MM.1S (cell line): Measurements from ENCODE around the gene L3MBTL4.

ENCODE experiments used
- DNase-seq: peaks from one replicate; pipeline ENCODE4 v3.0.0-alpha.2; 2015
- H2AFZ ChIP-seq: fragments of 300-600 bp; sonication (generic); 2 replicates; pipeline ENCODE4 v1.6.0; 2016; ENCODE audit warnings: antibody characterized with exemption, low read length
- H3F3A ChIP-seq: fragments of 300-600 bp; sonication (generic); 2 replicates; pipeline ENCODE4 v1.6.1; 2016; ENCODE audit warnings: mild to moderate bottlenecking, antibody characterized with exemption, low read length, moderate library complexity, mixed read lengths; ENCODE audit not compliant: insufficient read depth
- H3K27ac ChIP-seq: fragments of 300-600 bp; sonication (generic); 2 replicates; pipeline ENCODE4 v1.5.1; 2016; ENCODE audit warnings: mild to moderate bottlenecking, low read length
- H3K27me3 ChIP-seq: fragments of 300-600 bp; sonication (generic); replicated peaks from 2 replicates; pipeline ENCODE4 v1.6.0; 2016; ENCODE audit warnings: low read length; ENCODE audit not compliant: insufficient read depth
- H3K36me3 ChIP-seq: fragments of 300-600 bp; sonication (generic); replicated peaks from 2 replicates; pipeline ENCODE4 v1.6.1; 2016; ENCODE audit warnings: mild to moderate bottlenecking, low read length, mixed read lengths; ENCODE audit not compliant: insufficient read depth
- H3K4me1 ChIP-seq: fragments of 300-600 bp; sonication (generic); 2 replicates; pipeline ENCODE4 v1.6.1; 2016; ENCODE audit warnings: low read length, mixed read lengths
- H3K4me2 ChIP-seq: fragments of 300-600 bp; sonication (generic); 2 replicates; pipeline ENCODE4 v1.6.0; 2016; ENCODE audit warnings: low read depth, low read length
- H3K4me3 ChIP-seq: fragments of 300-600 bp; sonication (generic); 2 replicates; pipeline ENCODE4 v1.5.1; 2016; ENCODE audit warnings: low read length, mixed read lengths
- H3K79me2 ChIP-seq: fragments of 300-600 bp; sonication (generic); 2 replicates; pipeline ENCODE4 v1.6.1; 2016; ENCODE audit warnings: mixed run types, low read length, mixed read lengths
- H3K9ac ChIP-seq: fragments of 300-600 bp; sonication (generic); 2 replicates; pipeline ENCODE4 v1.6.1; 2016; ENCODE audit warnings: low read length, mixed read lengths
- H3K9me2 ChIP-seq: fragments of 300-600 bp; sonication (generic); replicated peaks from 2 replicates; pipeline ENCODE4 v1.6.1; 2016; ENCODE audit warnings: mild to moderate bottlenecking, low read length, mixed read lengths; ENCODE audit not compliant: insufficient read depth
- H3K9me3 ChIP-seq: fragments of 300-600 bp; sonication (generic); replicated peaks from 2 replicates; pipeline ENCODE4 v1.6.1; 2016; ENCODE audit warnings: mild to moderate bottlenecking, low read length, mixed read lengths; ENCODE audit not compliant: insufficient read depth
- H4K20me1 ChIP-seq: fragments of 300-600 bp; sonication (generic); 2 replicates; pipeline ENCODE4 v1.6.1; 2016; ENCODE audit warnings: mild to moderate bottlenecking, low read length, moderate library complexity, mixed read lengths; ENCODE audit not compliant: insufficient read depth
- CTCF ChIP-seq: fragments of 300-600 bp; sonication (generic); IDR thresholded peaks from 2 replicates; pipeline ENCODE4 v1.5.1; 2016; ENCODE audit warnings: antibody characterized with exemption, low read length, mixed read lengths
- EZH2 ChIP-seq: fragments of 300-600 bp; sonication (generic); optimal IDR thresholded peaks from 2 replicates; pipeline ENCODE3; 2017; ENCODE audit warnings: low read depth, mild to moderate bottlenecking, antibody characterized with exemption, low read length, mixed read lengths
- EZH2phosphoT487 ChIP-seq: fragments of 300-600 bp; sonication (generic); IDR thresholded peaks from 2 replicates; pipeline ENCODE4 v1.6.1; 2018; ENCODE audit warnings: antibody characterized with exemption, low read length

The L3MBTL4 gene

GRCh38 chr18:5975111-5976002 is 439.4 kb downstream of the L3MBTL4 start:
- H3K9me3 ChIP-seq: no peaks in the 10 kb centered on the region
- TF ChIP-seq EZH2: no peak
- TF ChIP-seq EZH2phosphoT487: no peak
- no peak for TF ChIP-seq CTCF
- H2AFZ ChIP-seq: no peak overlapping the region
- no peaks in the 10 kb centered on the region for H3K36me3 ChIP-seq
- no peak overlapping the region for H3K4me3 ChIP-seq
- H3K27ac ChIP-seq: peak overlapping the region; percentile 44; the same call in 1 of the 2 replicates
- no peak overlapping the region for H3K9ac ChIP-seq
- peaks cover 44% of the 10 kb centered on the region for H3K4me1 ChIP-seq
- no peaks in the 10 kb centered on the region for H3K9me2 ChIP-seq
- DNase-seq: peak; percentile 53
- H4K20me1 ChIP-seq: no peaks in the 10 kb centered on the region
- no peaks in the 10 kb centered on the region for H3K27me3 ChIP-seq
- H3K4me2 ChIP-seq: peak overlapping the region; percentile 45
- H3K79me2 ChIP-seq: no peaks in the 10 kb centered on the region
- peaks cover 11% of the 10 kb centered on the region for H3F3A ChIP-seq

- Histone ChIP-seq H3K9ac (no peak overlapping the region), H3F3A (peaks cover 9% of the 10 kb centered on the region), H3K79me2 (no peaks in the 10 kb centered on the region), H3K9me3 (no peaks in the 10 kb centered on the region), H3K4me2 (peak overlapping the region; percentile 45), H3K4me3 (no peak overlapping the region), H4K20me1 (no peaks in the 10 kb centered on the region), H3K4me1 (peaks cover 37% of the 10 kb centered on the region), H3K27ac (peak overlapping the region; percentile 44; the same call in 1 of the 2 replicates), H3K9me2 (no peaks in the 10 kb centered on the region), H3K36me3 (no peaks in the 10 kb centered on the region), H2AFZ (no peak overlapping the region), H3K27me3 (no peaks in the 10 kb centered on the region)
- TF ChIP-seq CTCF (no peak), EZH2 (no peak), EZH2phosphoT487 (no peak)
- no peak for DNase-seq
Observed at GRCh38 chr18:5974696-5975095, 440.0 kb downstream of the L3MBTL4 start.

- no peak for TF ChIP-seq CTCF
- TF ChIP-seq EZH2: no peak
- no peak for TF ChIP-seq EZH2phosphoT487
- H3K4me2 ChIP-seq: no peak overlapping the region
- H3K4me1 ChIP-seq: peaks cover 23% of the 10 kb centered on the region
Observed at GRCh38 chr18:5973099-5973498, 441.6 kb downstream of the L3MBTL4 start.

More at GRCh38 chr18:5973099-5973498, 441.6 kb downstream of the L3MBTL4 start:
- Histone ChIP-seq H3K27me3 (no peaks in the 10 kb centered on the region), H3K27ac (no peak overlapping the region), H3F3A (peaks cover 6% of the 10 kb centered on the region; the same call in 1 of the 2 replicates), H3K79me2 (no peaks in the 10 kb centered on the region), H4K20me1 (no peaks in the 10 kb centered on the region), H2AFZ (no peak overlapping the region), H3K9me2 (no peaks in the 10 kb centered on the region), H3K9ac (no peak overlapping the region), H3K4me3 (no peak overlapping the region), H3K9me3 (no peaks in the 10 kb centered on the region), H3K36me3 (no peaks in the 10 kb centered on the region)
- no peak for DNase-seq
